ENCODE results near the gene TP53INP2. TPM values are rescaled to one million over a fixed set of nuclear protein-coding genes. Genes with fewer than 3 reads are reported as not detected.
A peak's percentile ranks its signal among the peaks of the same experiment; 100 is the strongest.

Gene TP53INP2
- total and polyA plus RNA-seq, 2 of the 13 experiments (the other 11 are each of a cell fraction or from before 2014, with no cell fraction given) = 5.2 to 18.8 TPM

DNA sequence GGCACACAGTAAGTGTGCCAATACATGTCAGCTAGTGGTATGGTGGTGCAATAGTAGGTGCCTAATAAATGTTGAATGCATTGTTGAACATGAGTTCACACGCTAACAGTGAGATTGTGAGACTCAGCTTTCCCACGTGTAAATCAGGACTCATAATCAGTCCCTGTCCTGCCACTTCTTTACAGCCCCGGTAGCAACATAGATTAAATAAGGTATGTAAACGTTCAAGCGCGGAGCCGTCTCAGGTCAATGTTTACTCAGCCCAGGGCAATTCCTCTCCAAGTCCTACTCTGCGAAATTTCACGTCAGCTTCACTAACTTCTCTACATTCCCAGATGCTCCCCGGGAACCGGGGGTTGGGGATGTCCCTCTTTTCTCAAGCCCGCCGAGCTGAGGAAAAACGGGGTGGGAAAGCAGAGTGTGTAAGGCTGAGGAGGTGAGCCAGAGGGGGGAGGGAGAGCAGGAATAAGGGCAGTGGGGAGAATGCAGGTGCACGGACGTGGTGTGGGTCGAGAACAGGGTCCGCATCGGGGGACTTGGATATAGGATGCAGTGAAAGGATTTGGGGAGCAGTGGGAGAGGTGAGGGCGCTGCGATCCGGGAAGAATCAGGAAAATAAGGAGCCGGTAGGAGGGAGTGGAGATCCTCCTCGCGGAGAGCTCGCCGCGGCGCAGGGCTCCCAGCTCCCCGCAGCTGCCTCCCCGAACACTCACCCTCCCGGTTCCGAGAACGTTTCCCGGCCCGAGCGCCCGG lies 544 bp upstream of the TP53INP2 start (continued):
- TF ChIP-seq, protein P1, sequence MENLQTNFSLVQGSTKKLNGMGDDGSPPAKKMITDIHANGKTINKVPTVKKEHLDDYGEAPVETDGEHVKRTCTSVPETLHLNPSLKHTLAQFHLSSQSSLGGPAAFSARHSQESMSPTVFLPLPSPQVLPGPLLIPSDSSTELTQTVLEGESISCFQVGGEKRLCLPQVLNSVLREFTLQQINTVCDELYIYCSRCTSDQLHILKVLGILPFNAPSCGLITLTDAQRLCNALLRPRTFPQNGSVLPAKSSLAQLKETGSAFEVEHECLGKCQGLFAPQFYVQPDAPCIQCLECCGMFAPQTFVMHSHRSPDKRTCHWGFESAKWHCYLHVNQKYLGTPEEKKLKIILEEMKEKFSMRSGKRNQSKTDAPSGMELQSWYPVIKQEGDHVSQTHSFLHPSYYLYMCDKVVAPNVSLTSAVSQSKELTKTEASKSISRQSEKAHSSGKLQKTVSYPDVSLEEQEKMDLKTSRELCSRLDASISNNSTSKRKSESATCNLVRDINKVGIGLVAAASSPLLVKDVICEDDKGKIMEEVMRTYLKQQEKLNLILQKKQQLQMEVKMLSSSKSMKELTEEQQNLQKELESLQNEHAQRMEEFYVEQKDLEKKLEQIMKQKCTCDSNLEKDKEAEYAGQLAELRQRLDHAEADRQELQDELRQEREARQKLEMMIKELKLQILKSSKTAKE (CRISPR knock-in tag; IDR thresholded peaks at IDR 0.05; ENCODE audit: borderline replicate concordance) = peak; percentile 73
- TF ChIP-seq RORA (CRISPR knock-in tag; IDR thresholded peaks at IDR 0.05) = no peak
- 0 out of 2 replicates have a peak, but pooled peaks have one; percentile 20 for TF ChIP-seq ZNF552 (CRISPR knock-in tag; IDR thresholded peaks at IDR 0.05; ENCODE audit: borderline replicate concordance)
- TF ChIP-seq PCBP1 (IDR thresholded peaks at IDR 0.05; ENCODE audit: borderline replicate concordance, low read depth, low read length) = no peak
- 0 out of 2 replicates have a peak, but pooled peaks have one; percentile 8 for TF ChIP-seq MTF2 (CRISPR knock-in tag; IDR thresholded peaks at IDR 0.05; ENCODE audit: borderline replicate concordance)
- TF ChIP-seq HMGA1 (CRISPR knock-in tag; conservative IDR thresholded peaks at IDR 0.05) = no peak; the same call in 1 of the 2 replicates
- TF ChIP-seq NFKB2 (CRISPR knock-in tag; IDR thresholded peaks at IDR 0.05; ENCODE audit: borderline replicate concordance) = 0 out of 2 replicates have a peak, but pooled peaks have one; percentile 65
- no peak for TF ChIP-seq CBX5 (CRISPR knock-in tag; IDR thresholded peaks at IDR 0.05; ENCODE audit: borderline replicate concordance)
- TF ChIP-seq ZNF296 (CRISPR knock-in tag; conservative IDR thresholded peaks at IDR 0.05) = peak; percentile 58; the same call in 1 of the 2 replicates
- TF ChIP-seq ZNF121 (CRISPR knock-in tag; IDR thresholded peaks at IDR 0.05) = peak; percentile 44; the same call in 1 of the 2 replicates
- no peak for TF ChIP-seq STAT5B (CRISPR knock-in tag; IDR thresholded peaks at IDR 0.05)
- TF ChIP-seq SRSF1 (optimal IDR thresholded peaks at IDR 0.05; ENCODE audit: low read depth, low read length) = no peak
- no peak for TF ChIP-seq ZNF274 (CRISPR knock-in tag; IDR thresholded peaks at IDR 0.05)
- TF ChIP-seq MAF1 (CRISPR knock-in tag; IDR thresholded peaks at IDR 0.05; ENCODE audit: borderline replicate concordance) = peak; percentile 65; the same call in 1 of the 2 replicates
- peak; percentile 82; the same call in 1 of the 2 replicates for TF ChIP-seq ZNF619 (CRISPR knock-in tag; IDR thresholded peaks at IDR 0.05)
- TF ChIP-seq ZNF557 (CRISPR knock-in tag; IDR thresholded peaks at IDR 0.05) = peak; percentile 44; the same call in 1 of the 2 replicates
- TF ChIP-seq, protein P2, sequence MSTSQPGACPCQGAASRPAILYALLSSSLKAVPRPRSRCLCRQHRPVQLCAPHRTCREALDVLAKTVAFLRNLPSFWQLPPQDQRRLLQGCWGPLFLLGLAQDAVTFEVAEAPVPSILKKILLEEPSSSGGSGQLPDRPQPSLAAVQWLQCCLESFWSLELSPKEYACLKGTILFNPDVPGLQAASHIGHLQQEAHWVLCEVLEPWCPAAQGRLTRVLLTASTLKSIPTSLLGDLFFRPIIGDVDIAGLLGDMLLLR (CRISPR knock-in tag; IDR thresholded peaks at IDR 0.05) = 0 out of 2 replicates have a peak, but pooled peaks have one; percentile 49
- TF ChIP-seq FOXA1 (IDR thresholded peaks at IDR 0.05) = peak; percentile 73
- peak; percentile 93 for TF ChIP-seq FOXA1 (CRISPR knock-in tag; IDR thresholded peaks at IDR 0.05)
- TF ChIP-seq JUND (CRISPR knock-in tag; IDR thresholded peaks at IDR 0.05) = no peak; the same call in 1 of the 2 replicates
- TF ChIP-seq, protein P3, sequence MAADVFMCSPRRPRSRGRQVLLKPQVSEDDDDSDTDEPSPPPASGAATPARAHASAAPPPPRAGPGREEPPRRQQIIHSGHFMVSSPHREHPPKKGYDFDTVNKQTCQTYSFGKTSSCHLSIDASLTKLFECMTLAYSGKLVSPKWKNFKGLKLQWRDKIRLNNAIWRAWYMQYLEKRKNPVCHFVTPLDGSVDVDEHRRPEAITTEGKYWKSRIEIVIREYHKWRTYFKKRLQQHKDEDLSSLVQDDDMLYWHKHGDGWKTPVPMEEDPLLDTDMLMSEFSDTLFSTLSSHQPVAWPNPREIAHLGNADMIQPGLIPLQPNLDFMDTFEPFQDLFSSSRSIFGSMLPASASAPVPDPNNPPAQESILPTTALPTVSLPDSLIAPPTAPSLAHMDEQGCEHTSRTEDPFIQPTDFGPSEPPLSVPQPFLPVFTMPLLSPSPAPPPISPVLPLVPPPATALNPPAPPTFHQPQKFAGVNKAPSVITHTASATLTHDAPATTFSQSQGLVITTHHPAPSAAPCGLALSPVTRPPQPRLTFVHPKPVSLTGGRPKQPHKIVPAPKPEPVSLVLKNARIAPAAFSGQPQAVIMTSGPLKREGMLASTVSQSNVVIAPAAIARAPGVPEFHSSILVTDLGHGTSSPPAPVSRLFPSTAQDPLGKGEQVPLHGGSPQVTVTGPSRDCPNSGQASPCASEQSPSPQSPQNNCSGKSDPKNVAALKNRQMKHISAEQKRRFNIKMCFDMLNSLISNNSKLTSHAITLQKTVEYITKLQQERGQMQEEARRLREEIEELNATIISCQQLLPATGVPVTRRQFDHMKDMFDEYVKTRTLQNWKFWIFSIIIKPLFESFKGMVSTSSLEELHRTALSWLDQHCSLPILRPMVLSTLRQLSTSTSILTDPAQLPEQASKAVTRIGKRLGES (CRISPR knock-in tag; IDR thresholded peaks at IDR 0.05; ENCODE audit: borderline replicate concordance) = no peak
- TF ChIP-seq ZFY (CRISPR knock-in tag; IDR thresholded peaks at IDR 0.05) = no peak
- TF ChIP-seq, protein P4, sequence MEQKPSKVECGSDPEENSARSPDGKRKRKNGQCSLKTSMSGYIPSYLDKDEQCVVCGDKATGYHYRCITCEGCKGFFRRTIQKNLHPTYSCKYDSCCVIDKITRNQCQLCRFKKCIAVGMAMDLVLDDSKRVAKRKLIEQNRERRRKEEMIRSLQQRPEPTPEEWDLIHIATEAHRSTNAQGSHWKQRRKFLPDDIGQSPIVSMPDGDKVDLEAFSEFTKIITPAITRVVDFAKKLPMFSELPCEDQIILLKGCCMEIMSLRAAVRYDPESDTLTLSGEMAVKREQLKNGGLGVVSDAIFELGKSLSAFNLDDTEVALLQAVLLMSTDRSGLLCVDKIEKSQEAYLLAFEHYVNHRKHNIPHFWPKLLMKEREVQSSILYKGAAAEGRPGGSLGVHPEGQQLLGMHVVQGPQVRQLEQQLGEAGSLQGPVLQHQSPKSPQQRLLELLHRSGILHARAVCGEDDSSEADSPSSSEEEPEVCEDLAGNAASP (CRISPR knock-in tag; IDR thresholded peaks at IDR 0.05; ENCODE audit: borderline replicate concordance) = peak; percentile 85; the same call in 1 of the 2 replicates
